Breast epithelium (tissue), 4 donors: ENCODE measurements around the gene ELOA. TPM values are rescaled to one million over a fixed set of nuclear protein-coding genes. Genes with fewer than 3 reads are reported as not detected.
A peak's percentile ranks its signal among the peaks of the same experiment; 100 is the strongest.

Experiments used
- DNase-seq, 2 donors: peaks; one replicate each; pipeline ENCODE4 v3.0.0-alpha.2; 2019; ENCODE audit warnings: low spot score in 2 of 2
- H3K27ac ChIP-seq, 2 donors: fragments of 200-600 bp; sonication (generic) in 1 of 2; one replicate each; pipeline ENCODE4 v1.5.1; 2016 to 2019; ENCODE audit warnings: mild to moderate bottlenecking in 1 of 2
- H3K27me3 ChIP-seq, 2 donors: fragments of 200-600 bp; sonication (generic) in 1 of 2; one replicate each; pipeline versions ENCODE4 v1.5.1 to v1.6.0; 2017 to 2019; ENCODE audit warnings: control low read depth in 1 of 2, mild to moderate bottlenecking in 1 of 2
- H3K36me3 ChIP-seq: fragments of 200-600 bp; one replicate; pipeline ENCODE4 v1.5.1; 2019
- H3K4me1 ChIP-seq, 2 donors: fragments of 200-600 bp; sonication (generic); one replicate each; pipeline ENCODE4 v1.5.1; 2016 to 2019; ENCODE audit warnings: control low read depth in 1 of 2
- H3K4me3 ChIP-seq, 3 donors: fragments of 200-600 bp; sonication (generic); 1 replicate in 2 of 3; 2 replicates in 1 of 3; pipeline ENCODE4 v1.5.1; 2016 to 2019; ENCODE audit warnings: mild to moderate bottlenecking in 3 of 3, moderate library complexity in 2 of 3
- H3K9me3 ChIP-seq, 2 donors: fragments of 200-600 bp; sonication (generic) in 1 of 2; one replicate each; pipeline ENCODE4 v1.5.1; 2016 to 2019; ENCODE audit warnings: control low read depth in 1 of 2
- CTCF ChIP-seq, 3 donors: fragments of 450-650 bp; IDR thresholded peaks; one replicate each; pipeline ENCODE4 v1.5.1; 2016 to 2017; ENCODE audit warnings: antibody characterized with exemption in 3 of 3, mild to moderate bottlenecking in 3 of 3, moderate library complexity in 3 of 3
- POLR2AphosphoS5 ChIP-seq, 3 donors: sonication (generic); formaldehyde crosslinking; IDR thresholded peaks; one replicate each; pipeline ENCODE4 v1.6.1; 2017; ENCODE audit warnings: antibody characterized with exemption in 3 of 3
- intact Hi-C: fragments of 100-400 bp; cut with DNase I; formaldehyde crosslinking; loops from one replicate; pipeline ENCODE4 v1.15.1; 2023; ENCODE audit warnings: low total_unique reads
- total RNA-seq, 3 donors: library from RNA; depleted of rRNA; stranded (reverse); fragments of >200 nt; gene quantifications; one replicate each; pipeline ENCODE4 v1.1.0, GENCODE V29; 2016

The ELOA gene
- total RNA-seq, 3 donors from 2014 or later, result 30.3 to 61.9 (median 32.8) TPM

- H3K36me3 ChIP-seq, result no peaks in the 10 kb centered on the region
- no peaks in the 10 kb centered on the region for H3K27me3 ChIP-seq
- peak; percentile 60 to 70 for DNase-seq
- no peak overlapping the region for H3K4me3 ChIP-seq
- intact Hi-C loops, result no loop called here
- no peak overlapping the region for H3K27ac ChIP-seq
- no peaks in the 10 kb centered on the region for H3K9me3 ChIP-seq
- H3K4me1 ChIP-seq, result no peaks in the 10 kb centered on the region
- TF ChIP-seq POLR2AphosphoS5 (IDR thresholded peaks at IDR 0.05), result no peak
- TF ChIP-seq CTCF (IDR thresholded peaks at IDR 0.05), result peak in 2 of 3 donors; percentile 44 to 66
Measured at GRCh38 chr1:23809751-23810171, 66.5 kb downstream of the ELOA start.

- H3K4me3 ChIP-seq, result no peak overlapping the region
- no peaks in the 10 kb centered on the region for H3K27me3 ChIP-seq
- H3K4me1 ChIP-seq, result no peaks in the 10 kb centered on the region
- H3K27ac ChIP-seq, result no peak overlapping the region
- intact Hi-C loops, result no loop called here
- no peak for DNase-seq
- TF ChIP-seq POLR2AphosphoS5 (IDR thresholded peaks at IDR 0.05), result no peak
- TF ChIP-seq CTCF (IDR thresholded peaks at IDR 0.05), result peak in 2 of 3 donors; percentile 41 to 50
- no peaks in the 10 kb centered on the region for H3K36me3 ChIP-seq
- no peaks in the 10 kb centered on the region for H3K9me3 ChIP-seq
Measured at GRCh38 chr1:23810818-23811540, 67.7 kb downstream of the ELOA start.

Other genes starting within 250 kb of the ELOA start
- gene E2F2, start 212.2 kb upstream of the ELOA start, total RNA-seq, result under 1 TPM; under 0.01 to 0.73 (median 0.33) TPM
- 100 to 1,000 TPM in 1 of 3 donors, 10 to 100 TPM in 2; 79.9 to 133 (median 90.9) TPM for gene ID3, start 184.0 kb upstream of the ELOA start, total RNA-seq
- 1,000 to 10,000 TPM; 1,191 to 1,487 (median 1,340) TPM for gene RPL11, start 51.7 kb upstream of the ELOA start, total RNA-seq
- 10 to 100 TPM; 46.9 to 62.8 (median 60.3) TPM for gene PITHD1, start 34.9 kb downstream of the ELOA start, total RNA-seq
- 10 to 100 TPM; 31.8 to 52.8 (median 49.5) TPM for gene LYPLA2, start 47.7 kb downstream of the ELOA start, total RNA-seq
- 10 to 100 TPM in 2 of 3 donors, 1 to 10 TPM in 1; 9.9 to 31.2 (median 28.2) TPM for gene GALE, start 57.3 kb downstream of the ELOA start, total RNA-seq
- 10 to 100 TPM; 31.7 to 42.4 (median 39.0) TPM for gene HMGCL, start 82.0 kb downstream of the ELOA start, total RNA-seq
- gene FUCA1, start 124.8 kb downstream of the ELOA start, total RNA-seq, result 10 to 100 TPM; 26.9 to 45.3 (median 44.2) TPM
- under 1 TPM in 1 of 3 donors, not detected in 2; under 0.01 TPM for gene CNR2, start 169.9 kb downstream of the ELOA start, total RNA-seq
- 100 to 1,000 TPM; 126 to 163 (median 134) TPM for gene PNRC2, start 216.4 kb downstream of the ELOA start, total RNA-seq
- gene SRSF10, start 236.9 kb downstream of the ELOA start, total RNA-seq, result 100 to 1,000 TPM in 2 of 3 donors, 10 to 100 TPM in 1; 99.4 to 156 (median 116) TPM